ENCODE results near the gene EEFSEC. TPM values are rescaled to one million over a fixed set of nuclear protein-coding genes. Genes with fewer than 3 reads are reported as not detected.

The EEFSEC gene
- total RNA-seq, 1 donor from 2014 or later, result 6.1 TPM

GRCh38 chr3:128320551-128321340 is 167.5 kb downstream of the EEFSEC start:
- Histone ChIP-seq H3K4me2 (ENCODE audit: low read length) (no peak overlapping the region), H3K9ac (ENCODE audit: low read length) (no peak overlapping the region), H3K27me3 (ENCODE audit: insufficient read depth, low read length) (no peaks in the 10 kb centered on the region), H3K36me3 (ENCODE audit: insufficient read depth, low read length) (no peaks in the 10 kb centered on the region), H3K4me3 (ENCODE audit: insufficient read depth, low read depth, low read length) (no peak overlapping the region), H4K20me1 (ENCODE audit: insufficient read depth, low read length) (peaks cover 5% of the 10 kb centered on the region), H3K9me3 (ENCODE audit: insufficient read depth, low read depth, low read length) (no peaks in the 10 kb centered on the region), H2AFZ (ENCODE audit: low read depth, low read length) (no peak overlapping the region), H3K79me2 (ENCODE audit: insufficient read depth, low read length) (no peaks in the 10 kb centered on the region), H3K27ac (ENCODE audit: low read depth, low read length) (no peak overlapping the region), H3K4me1 (ENCODE audit: insufficient read depth, low read length) (no peaks in the 10 kb centered on the region)
- H3K36me3 Mint-ChIP-seq (ENCODE audit: low read depth, unreplicated experiment), result peaks cover 4% of the 10 kb centered on the region
- no peak for TF ChIP-seq CTCF (IDR thresholded peaks at IDR 0.05; ENCODE audit: insufficient read depth, low read depth, low read length)
- no peak for TF ChIP-seq EZH2 (IDR thresholded peaks at IDR 0.05; ENCODE audit: insufficient read depth, low read length)
- no peaks in the 10 kb centered on the region for H3K9me3 Mint-ChIP-seq (ENCODE audit: unreplicated experiment)
- DNase-seq (ENCODE audit: low read depth) (no peak), FAIRE-seq (no peak)
- H3K27ac Mint-ChIP-seq (ENCODE audit: unreplicated experiment), result peak overlapping the region; percentile 18
- H3K27me3 Mint-ChIP-seq (ENCODE audit: low read depth, unreplicated experiment), result peaks cover 20% of the 10 kb centered on the region
- no peak overlapping the region for H3K4me3 Mint-ChIP-seq (ENCODE audit: unreplicated experiment)
- peaks cover 3% of the 10 kb centered on the region for H3K4me1 Mint-ChIP-seq (ENCODE audit: low read depth, unreplicated experiment)

- FAIRE-seq (no peak), DNase-seq (ENCODE audit: low read depth) (no peak)
- no peaks in the 10 kb centered on the region for H3K4me1 ChIP-seq (ENCODE audit: insufficient read depth, low read length)
- H3K27me3 ChIP-seq (ENCODE audit: insufficient read depth, low read length), result no peaks in the 10 kb centered on the region
- peaks cover 20% of the 10 kb centered on the region for H3K27me3 Mint-ChIP-seq (ENCODE audit: low read depth, unreplicated experiment)
- H3K4me3 ChIP-seq (ENCODE audit: insufficient read depth, low read depth, low read length), result no peak overlapping the region
- H3K9me3 ChIP-seq (ENCODE audit: insufficient read depth, low read depth, low read length), result no peaks in the 10 kb centered on the region
- no peak overlapping the region for H3K4me2 ChIP-seq (ENCODE audit: low read length)
- no peaks in the 10 kb centered on the region for H3K36me3 ChIP-seq (ENCODE audit: insufficient read depth, low read length)
- peaks cover 3% of the 10 kb centered on the region for H3K4me1 Mint-ChIP-seq (ENCODE audit: low read depth, unreplicated experiment)
- no peaks in the 10 kb centered on the region for H3K79me2 ChIP-seq (ENCODE audit: insufficient read depth, low read length)
- no peak overlapping the region for H3K27ac ChIP-seq (ENCODE audit: low read depth, low read length)
- H3K36me3 Mint-ChIP-seq (ENCODE audit: low read depth, unreplicated experiment), result peaks cover 4% of the 10 kb centered on the region
- H3K9ac ChIP-seq (ENCODE audit: low read length), result no peak overlapping the region
- H2AFZ ChIP-seq (ENCODE audit: low read depth, low read length), result no peak overlapping the region
- H4K20me1 ChIP-seq (ENCODE audit: insufficient read depth, low read length), result peaks cover 5% of the 10 kb centered on the region
- H3K9me3 Mint-ChIP-seq (ENCODE audit: unreplicated experiment), result no peaks in the 10 kb centered on the region
- TF ChIP-seq EZH2 (IDR thresholded peaks at IDR 0.05; ENCODE audit: insufficient read depth, low read length), result no peak
- TF ChIP-seq CTCF (IDR thresholded peaks at IDR 0.05; ENCODE audit: insufficient read depth, low read depth, low read length), result no peak
- H3K4me3 Mint-ChIP-seq (ENCODE audit: unreplicated experiment), result no peak overlapping the region
- H3K27ac Mint-ChIP-seq (ENCODE audit: unreplicated experiment), result no peak overlapping the region
These were observed 168.1 kb downstream of the EEFSEC start for GRCh38 chr3:128321418-128321817.
